Lung (tissue), 12 donors: ENCODE measurements around the gene RBM18. TPM values are rescaled to one million over a fixed set of nuclear protein-coding genes. Genes with fewer than 3 reads are reported as not detected.

Experiments used
- ATAC-seq: fragments of 200-7000 bp; cut with Tn5 transposase; one replicate; pipeline ENCODE4 v1.9.1; 2020; ENCODE audit warnings: moderate number of reproducible peaks; ENCODE audit not compliant: insufficient read depth, low FRiP score
- DNase-seq, 3 donors: peaks; one replicate each; pipeline ENCODE4 v3.0.0-alpha.2; 2013 to 2017
- H3K27ac ChIP-seq, 2 donors: one replicate each; pipeline ENCODE4 v1.5.1; 2013; ENCODE audit warnings: mild to moderate bottlenecking in 2 of 2, moderate library complexity in 2 of 2, control low read depth in 1 of 2, inconsistent platforms in 1 of 2, low read depth in 1 of 2, low read length in 1 of 2
- H3K27me3 ChIP-seq, 3 donors: one replicate each; pipeline ENCODE4 v1.5.1; 2013; ENCODE audit warnings: low read length in 2 of 3; ENCODE audit not compliant: control insufficient read depth in 3 of 3, insufficient read depth in 3 of 3
- H3K36me3 ChIP-seq, 4 donors: one replicate each; pipeline ENCODE4 v1.5.1; 2013; ENCODE audit warnings: low read length in 4 of 4, mild to moderate bottlenecking in 1 of 4, moderate library complexity in 1 of 4; ENCODE audit not compliant: control insufficient read depth in 4 of 4, insufficient read depth in 4 of 4
- H3K4me1 ChIP-seq, 5 donors: one replicate each; pipeline ENCODE4 v1.5.1; 2013; ENCODE audit warnings: low read length in 5 of 5, mild to moderate bottlenecking in 2 of 5, moderate library complexity in 1 of 5; ENCODE audit not compliant: control insufficient read depth in 5 of 5, insufficient read depth in 5 of 5
- H3K4me3 ChIP-seq: one replicate; pipeline ENCODE4 v1.5.1; 2013; ENCODE audit warnings: mild to moderate bottlenecking, control low read depth, moderate library complexity
- H3K9ac ChIP-seq, 2 donors: one replicate each; pipeline ENCODE4 v1.5.1; 2013; ENCODE audit warnings: low read length in 2 of 2, control low read depth in 1 of 2; ENCODE audit not compliant: insufficient read depth in 1 of 2
- H3K9me3 ChIP-seq, 4 donors: one replicate each; pipeline ENCODE4 v1.5.1; 2013; ENCODE audit warnings: low read length in 3 of 4, mild to moderate bottlenecking in 1 of 4, moderate library complexity in 1 of 4; ENCODE audit not compliant: control insufficient read depth in 4 of 4, insufficient read depth in 3 of 4
- CTCF ChIP-seq: IDR thresholded peaks from 2 replicates; pipeline ENCODE4 v1.5.1; 2012; ENCODE audit warnings: mild to moderate bottlenecking; ENCODE audit errors: control extremely low read depth, extremely low read depth
- WGBS, 2 donors: extraction: QIAGEN DNeasy Blood & Tissue Kit; methylation state at CpG; one replicate each; pipeline ENCODE4 v1.1.7; 2013; 5-methylcytosine and 5-hydroxymethylcytosine counted together
- polyA plus RNA-seq, 2 donors: library from polyadenylated mRNA; stranded (reverse); fragments of 200-250 nt; gene quantifications; one replicate each; pipeline ENCODE4 v1.2.1, GENCODE V29; 2013
- total RNA-seq, 2 donors: library from RNA; depleted of rRNA in 1 of 2; stranded (reverse); fragments of >200 nt in 1 of 2; gene quantifications; one replicate each; pipeline ENCODE4 v1.2.1, GENCODE V29; 2014 to 2021
- donor health status: control.
- donor health status: control.
- donor health status: Bipolar disorder and iron deficiency.
- donor health status: healthy.
- donor health status: DM: yes; HTN: yes; CAD: no.

The RBM18 gene
- total and polyA plus RNA-seq, 4 donors: 5.5 to 20.5 (median 12.4) TPM

DNA sequence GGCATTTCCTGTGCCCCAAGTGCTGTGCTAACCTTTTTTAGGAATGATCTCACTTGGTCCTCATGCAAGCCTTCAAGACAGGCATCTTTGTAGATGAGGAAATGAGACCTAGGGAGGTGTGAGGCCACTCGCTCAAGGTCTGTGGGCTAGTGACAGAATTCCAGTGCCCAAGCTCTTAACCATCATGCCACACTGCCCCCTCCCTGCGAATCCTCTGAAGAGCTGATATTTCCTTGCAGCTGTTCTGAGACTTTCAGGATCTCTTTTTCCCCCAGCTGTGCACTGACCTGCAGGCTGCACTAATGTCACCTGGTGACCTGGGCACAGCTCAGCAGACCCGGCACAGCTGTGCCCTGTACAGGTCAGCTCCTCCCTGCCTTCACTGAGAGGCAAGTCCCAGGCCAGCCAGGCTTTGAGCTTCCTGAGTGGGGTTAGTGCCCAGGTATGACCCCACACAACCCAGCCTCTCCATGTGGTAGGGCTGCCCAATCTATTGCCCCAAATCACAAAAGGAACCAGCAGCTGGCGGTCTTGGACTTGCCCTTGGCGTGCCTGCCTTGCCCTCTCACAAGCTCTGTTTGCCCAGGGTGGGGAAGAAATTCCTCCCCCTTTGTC lies 72.3 kb downstream of the RBM18 start:
- Histone ChIP-seq H3K9me3 (no peaks in the 10 kb centered on the region), H3K36me3 (no peaks in the 10 kb centered on the region), H3K27me3 (no peaks in the 10 kb centered on the region), H3K9ac (no peak overlapping the region), H3K4me1 (peaks cover 0 to 13% (median 0%) of the 10 kb centered on the region in 5 donors), H3K4me3 (no peak overlapping the region), H3K27ac (no peak overlapping the region)
- DNase-seq: no peak
- no peak for TF ChIP-seq CTCF
- no peak for ATAC-seq
- 75 to 88% methylated on average over 5 of the region's 5 CpGs for WGBS, 2 donors

GRCh38 chr9:122191584-122191983 lies 73.1 kb downstream of the RBM18 start:
- TF ChIP-seq CTCF: no peak
- no peak overlapping the region for H3K27ac ChIP-seq

DNA sequence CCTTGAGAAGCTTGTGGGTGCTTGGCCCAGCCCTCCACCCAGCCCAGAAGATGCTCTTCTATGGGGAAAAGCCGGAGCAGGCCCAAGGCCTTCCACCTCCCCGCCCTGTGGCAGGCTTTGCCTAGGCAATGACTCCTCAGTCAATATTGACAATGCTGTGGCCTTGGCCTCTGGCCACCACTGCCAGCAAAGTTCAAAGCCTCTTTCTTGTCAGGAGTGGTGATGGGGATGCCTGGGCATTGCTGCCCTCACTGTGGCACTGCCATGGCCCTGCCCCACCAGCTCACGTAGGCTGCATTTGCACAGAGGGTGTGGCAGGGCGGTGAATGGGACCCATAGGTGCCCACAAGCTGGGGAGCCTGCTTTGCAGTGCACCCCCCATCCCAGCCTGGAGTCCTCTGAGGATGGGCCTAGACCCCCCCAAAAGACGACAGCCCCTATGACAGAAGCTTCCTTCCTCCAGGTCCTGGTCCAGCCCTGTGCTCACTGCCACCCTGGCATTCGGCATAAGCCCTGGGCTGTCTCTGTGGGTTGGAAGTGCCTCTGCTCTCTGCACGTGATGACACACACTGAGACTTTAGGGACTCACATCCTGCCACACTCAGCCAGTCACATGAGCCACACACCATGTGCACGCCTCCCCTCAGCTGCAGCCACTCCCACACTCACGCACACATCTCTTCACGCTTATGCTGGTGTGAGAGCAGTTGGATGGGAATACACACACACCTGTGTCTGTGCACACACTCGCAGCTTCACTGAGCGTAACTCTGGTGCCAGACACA lies 73.9 kb downstream of the RBM18 start:
- ATAC-seq: no peak
- no peak for DNase-seq
- Histone ChIP-seq H3K27me3 (no peaks in the 10 kb centered on the region), H3K36me3 (no peaks in the 10 kb centered on the region), H3K4me3 (no peak overlapping the region), H3K27ac (no peak overlapping the region), H3K4me1 (peaks cover 0 to 9% (median 0%) of the 10 kb centered on the region in 5 donors), H3K9me3 (no peaks in the 10 kb centered on the region), H3K9ac (no peak overlapping the region)
- no peak for TF ChIP-seq CTCF
- 80 to 81% methylated on average over 12 of the region's 12 CpGs for WGBS, 2 donors

More at GRCh38 chr9:122191584-122191983, 73.1 kb downstream of the RBM18 start:
- Histone ChIP-seq H3K9ac (no peak overlapping the region), H3K27me3 (no peaks in the 10 kb centered on the region), H3K36me3 (no peaks in the 10 kb centered on the region), H3K4me3 (no peak overlapping the region), H3K9me3 (no peaks in the 10 kb centered on the region), H3K4me1 (peaks cover 0 to 9% (median 0%) of the 10 kb centered on the region in 5 donors)
- no peak for ATAC-seq
- 76 to 90% methylated on average over 11 of the region's 11 CpGs for WGBS, 2 donors
- DNase-seq: no peak
